ENCODE measurements around the gene FCSK. TPM values are rescaled to one million over a fixed set of nuclear protein-coding genes. Genes with fewer than 3 reads are reported as not detected.

Gene FCSK
- total and polyA plus RNA-seq, 2 of the 13 experiments (the other 11 are each of a cell fraction or from before 2014, with no cell fraction given), result 9.1 to 19.2 TPM

DNA sequence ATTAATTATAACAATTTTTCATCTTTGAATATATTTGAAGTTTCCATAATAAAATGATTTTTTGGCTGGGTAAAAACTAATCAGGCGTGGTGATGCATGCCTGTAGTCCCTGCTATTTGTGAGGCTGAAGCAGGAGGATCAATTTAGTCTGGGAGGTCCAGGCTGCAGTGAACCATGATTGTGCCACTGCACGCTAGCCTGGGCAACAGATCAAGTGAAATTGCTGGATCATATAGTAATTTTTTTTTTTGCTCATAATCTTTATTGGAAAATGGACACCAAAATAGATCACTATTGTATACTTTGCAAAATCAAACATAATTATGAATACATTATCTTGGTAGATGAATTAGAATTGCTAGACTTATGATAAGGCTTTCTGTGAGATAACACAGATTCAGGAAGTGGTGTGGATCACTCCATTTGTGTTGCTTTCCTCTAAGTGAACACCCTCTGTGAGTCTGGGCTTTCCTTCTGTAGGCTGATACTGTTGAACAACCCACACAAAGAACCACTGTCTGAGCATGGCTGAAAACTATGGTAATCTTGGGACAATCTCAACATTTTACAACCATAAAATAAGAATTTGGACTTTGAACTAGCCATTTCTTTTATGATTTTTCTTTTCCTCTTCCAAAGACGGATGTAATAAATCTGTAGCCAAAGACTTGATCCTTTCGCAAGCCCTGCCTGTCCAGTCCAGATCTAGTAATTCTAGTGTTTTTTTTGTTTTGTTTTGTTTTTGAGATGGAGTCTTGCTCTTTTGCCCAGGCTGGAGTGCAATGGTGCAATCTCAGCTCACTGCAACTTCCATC lies 9.9 kb upstream of the FCSK start (continued):
- TF ChIP-seq, protein P1, sequence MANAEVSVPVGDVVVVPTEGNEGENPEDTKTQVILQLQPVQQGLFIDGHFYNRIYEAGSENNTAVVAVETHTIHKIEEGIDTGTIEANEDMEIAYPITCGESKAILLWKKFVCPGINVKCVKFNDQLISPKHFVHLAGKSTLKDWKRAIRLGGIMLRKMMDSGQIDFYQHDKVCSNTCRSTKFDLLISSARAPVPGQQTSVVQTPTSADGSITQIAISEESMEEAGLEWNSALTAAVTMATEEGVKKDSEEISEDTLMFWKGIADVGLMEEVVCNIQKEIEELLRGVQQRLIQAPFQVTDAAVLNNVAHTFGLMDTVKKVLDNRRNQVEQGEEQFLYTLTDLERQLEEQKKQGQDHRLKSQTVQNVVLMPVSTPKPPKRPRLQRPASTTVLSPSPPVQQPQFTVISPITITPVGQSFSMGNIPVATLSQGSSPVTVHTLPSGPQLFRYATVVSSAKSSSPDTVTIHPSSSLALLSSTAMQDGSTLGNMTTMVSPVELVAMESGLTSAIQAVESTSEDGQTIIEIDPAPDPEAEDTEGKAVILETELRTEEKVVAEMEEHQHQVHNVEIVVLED (CRISPR knock-in tag; IDR thresholded peaks at IDR 0.05; ENCODE audit: borderline replicate concordance), result no peak
- TF ChIP-seq, protein P2, sequence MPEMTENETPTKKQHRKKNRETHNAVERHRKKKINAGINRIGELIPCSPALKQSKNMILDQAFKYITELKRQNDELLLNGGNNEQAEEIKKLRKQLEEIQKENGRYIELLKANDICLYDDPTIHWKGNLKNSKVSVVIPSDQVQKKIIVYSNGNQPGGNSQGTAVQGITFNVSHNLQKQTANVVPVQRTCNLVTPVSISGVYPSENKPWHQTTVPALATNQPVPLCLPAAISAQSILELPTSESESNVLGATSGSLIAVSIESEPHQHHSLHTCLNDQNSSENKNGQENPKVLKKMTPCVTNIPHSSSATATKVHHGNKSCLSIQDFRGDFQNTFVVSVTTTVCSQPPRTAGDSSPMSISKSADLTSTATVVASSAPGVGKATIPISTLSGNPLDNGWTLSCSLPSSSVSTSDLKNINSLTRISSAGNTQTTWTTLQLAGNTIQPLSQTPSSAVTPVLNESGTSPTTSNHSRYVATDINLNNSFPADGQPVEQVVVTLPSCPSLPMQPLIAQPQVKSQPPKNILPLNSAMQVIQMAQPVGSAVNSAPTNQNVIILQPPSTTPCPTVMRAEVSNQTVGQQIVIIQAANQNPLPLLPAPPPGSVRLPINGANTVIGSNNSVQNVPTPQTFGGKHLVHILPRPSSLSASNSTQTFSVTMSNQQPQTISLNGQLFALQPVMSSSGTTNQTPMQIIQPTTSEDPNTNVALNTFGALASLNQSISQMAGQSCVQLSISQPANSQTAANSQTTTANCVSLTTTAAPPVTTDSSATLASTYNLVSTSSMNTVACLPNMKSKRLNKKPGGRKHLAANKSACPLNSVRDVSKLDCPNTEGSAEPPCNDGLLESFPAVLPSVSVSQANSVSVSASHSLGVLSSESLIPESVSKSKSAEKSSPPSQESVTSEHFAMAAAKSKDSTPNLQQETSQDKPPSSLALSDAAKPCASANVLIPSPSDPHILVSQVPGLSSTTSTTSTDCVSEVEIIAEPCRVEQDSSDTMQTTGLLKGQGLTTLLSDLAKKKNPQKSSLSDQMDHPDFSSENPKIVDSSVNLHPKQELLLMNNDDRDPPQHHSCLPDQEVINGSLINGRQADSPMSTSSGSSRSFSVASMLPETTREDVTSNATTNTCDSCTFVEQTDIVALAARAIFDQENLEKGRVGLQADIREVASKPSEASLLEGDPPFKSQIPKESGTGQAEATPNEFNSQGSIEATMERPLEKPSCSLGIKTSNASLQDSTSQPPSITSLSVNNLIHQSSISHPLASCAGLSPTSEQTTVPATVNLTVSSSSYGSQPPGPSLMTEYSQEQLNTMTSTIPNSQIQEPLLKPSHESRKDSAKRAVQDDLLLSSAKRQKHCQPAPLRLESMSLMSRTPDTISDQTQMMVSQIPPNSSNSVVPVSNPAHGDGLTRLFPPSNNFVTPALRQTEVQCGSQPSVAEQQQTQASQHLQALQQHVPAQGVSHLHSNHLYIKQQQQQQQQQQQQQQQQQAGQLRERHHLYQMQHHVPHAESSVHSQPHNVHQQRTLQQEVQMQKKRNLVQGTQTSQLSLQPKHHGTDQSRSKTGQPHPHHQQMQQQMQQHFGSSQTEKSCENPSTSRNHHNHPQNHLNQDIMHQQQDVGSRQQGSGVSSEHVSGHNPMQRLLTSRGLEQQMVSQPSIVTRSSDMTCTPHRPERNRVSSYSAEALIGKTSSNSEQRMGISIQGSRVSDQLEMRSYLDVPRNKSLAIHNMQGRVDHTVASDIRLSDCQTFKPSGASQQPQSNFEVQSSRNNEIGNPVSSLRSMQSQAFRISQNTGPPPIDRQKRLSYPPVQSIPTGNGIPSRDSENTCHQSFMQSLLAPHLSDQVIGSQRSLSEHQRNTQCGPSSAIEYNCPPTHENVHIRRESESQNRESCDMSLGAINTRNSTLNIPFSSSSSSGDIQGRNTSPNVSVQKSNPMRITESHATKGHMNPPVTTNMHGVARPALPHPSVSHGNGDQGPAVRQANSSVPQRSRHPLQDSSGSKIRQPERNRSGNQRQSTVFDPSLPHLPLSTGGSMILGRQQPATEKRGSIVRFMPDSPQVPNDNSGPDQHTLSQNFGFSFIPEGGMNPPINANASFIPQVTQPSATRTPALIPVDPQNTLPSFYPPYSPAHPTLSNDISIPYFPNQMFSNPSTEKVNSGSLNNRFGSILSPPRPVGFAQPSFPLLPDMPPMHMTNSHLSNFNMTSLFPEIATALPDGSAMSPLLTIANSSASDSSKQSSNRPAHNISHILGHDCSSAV (CRISPR knock-in tag; IDR thresholded peaks at IDR 0.05; ENCODE audit: borderline replicate concordance), result no peak
- TF ChIP-seq ZNF782 (CRISPR knock-in tag; IDR thresholded peaks at IDR 0.05; ENCODE audit: borderline replicate concordance), result no peak
- no peak for TF ChIP-seq HNF4G (IDR thresholded peaks at IDR 0.05; ENCODE audit: borderline replicate concordance, low read depth, low read length)
- no peak for TF ChIP-seq HNF4G (CRISPR knock-in tag; IDR thresholded peaks at IDR 0.05; ENCODE audit: borderline replicate concordance, low read depth)

Measured in HepG2 (cell line).